Stimulated activated CD8-positive, alpha-beta memory T cell treated with anti-CD3 and anti-CD28 coated beads, Interleukin-7, amount 100 ng/mL, for 48 hours (primary cell): ENCODE results near the gene HAUS8.

ENCODE experiments used
- DNase-seq, 2 donors: peaks; one replicate each; pipeline ENCODE4 v3.0.0-alpha.2; 2020; ENCODE audit warnings: low read depth in 1 of 2; ENCODE audit errors: extremely low read depth in 1 of 2

Gene HAUS8

DNA sequence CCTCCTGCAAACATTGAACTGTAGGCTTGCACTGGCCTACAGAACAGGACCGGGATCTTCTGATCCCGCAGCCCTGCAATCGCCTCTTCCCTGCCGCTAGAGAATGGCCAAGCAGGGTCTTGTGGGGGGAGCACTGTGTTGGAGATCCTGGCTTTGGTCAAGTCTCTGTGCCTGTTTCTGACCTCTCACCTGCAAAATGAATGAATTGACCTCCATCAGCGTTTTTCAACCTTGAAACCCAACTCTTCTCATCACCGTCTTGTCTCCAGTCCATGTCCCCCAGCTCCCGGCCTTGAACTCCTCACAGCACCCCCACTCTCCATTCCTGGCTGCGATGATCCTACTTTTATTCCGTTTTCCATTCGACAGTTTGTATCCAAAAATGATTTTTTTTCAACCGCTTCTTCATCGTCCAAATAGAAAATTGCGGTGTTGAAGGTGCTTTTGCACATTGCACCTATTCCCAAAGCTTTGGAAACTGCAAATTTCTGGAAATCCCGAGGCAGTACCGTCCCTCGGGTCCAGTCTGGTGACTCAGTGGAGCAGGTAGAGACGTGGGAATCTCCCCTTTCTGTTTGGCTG lies 2.3 kb upstream of the HAUS8 start:
- no peak for DNase-seq

DNA sequence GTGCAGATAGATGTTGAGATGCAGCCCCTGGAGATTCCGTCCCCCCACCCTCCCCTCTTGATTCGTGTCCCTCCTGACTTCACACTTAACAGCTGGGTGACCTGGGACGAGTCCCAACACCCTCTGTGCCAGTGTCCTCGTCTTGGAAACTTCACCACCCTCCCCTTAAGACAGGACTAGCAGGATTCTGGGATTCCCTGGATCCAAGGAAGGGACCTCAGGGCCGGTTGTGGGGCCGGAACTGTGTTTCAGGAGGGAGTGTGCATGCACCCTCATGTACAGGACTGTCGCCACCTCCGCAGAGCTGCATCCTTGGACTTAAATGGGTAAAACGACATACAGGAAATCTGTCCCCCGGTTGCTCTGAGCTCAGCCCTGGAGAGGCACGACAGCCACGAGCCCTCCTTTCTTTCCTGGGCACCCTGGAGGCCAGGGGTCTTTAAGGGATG lies 1.3 kb upstream of the HAUS8 start:
- DNase-seq = no peak

DNA sequence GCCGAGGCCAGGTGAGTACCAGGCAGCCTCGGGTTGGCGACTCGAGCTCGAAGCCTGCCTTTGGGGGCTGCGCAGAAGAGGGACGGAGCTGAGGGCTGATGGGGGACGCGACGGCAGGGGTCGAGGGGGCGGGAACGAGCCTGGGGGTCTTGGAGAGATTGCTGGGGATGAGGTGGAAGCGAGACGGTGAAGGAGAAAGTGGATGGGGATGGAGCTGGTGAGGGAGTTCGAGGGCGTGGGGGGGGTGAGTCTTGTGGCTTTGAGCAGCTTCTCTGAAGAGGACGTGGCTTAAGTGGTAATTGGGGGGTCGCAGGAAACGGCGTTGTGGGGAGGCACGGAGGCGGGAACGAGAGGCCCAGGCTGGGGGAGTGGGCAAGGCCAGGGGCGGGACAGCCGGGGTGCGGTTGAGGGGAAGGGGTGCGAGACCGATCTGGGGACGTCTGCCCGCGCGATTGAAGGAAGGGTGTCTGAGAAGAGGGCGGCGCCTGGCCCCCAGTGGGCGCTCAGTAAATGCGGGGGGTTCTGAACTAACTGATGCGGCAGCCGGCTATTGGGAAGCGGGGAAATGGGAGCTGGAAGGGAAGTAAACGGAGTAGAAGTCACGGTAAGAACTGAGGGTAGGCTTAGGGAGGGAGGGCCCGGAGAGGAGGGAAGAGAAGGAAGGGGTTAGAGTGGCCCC lies 751 bp upstream of the HAUS8 start:
- DNase-seq = peak in 1 of 2 donors; percentile 37

DNA sequence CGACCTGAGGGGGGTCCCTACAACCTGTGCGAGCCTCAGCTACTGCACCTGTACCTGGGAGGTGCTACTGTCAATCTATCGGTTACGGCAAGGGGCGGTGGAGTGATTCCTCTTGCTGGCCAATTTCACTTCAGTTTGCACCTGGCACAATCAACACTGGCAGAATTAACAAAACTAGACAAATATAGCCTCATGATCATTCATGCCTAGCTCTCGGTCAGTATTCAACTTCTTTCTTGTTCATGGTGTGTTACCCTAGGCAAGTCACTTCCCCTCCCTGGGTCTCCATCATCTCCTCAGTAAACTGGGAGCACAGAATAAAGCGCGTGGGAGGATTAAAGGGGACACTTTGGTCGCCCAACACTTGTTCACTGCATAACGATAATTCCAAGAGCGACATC lies 618 bp downstream of the HAUS8 start:
- DNase-seq = no peak

DNA sequence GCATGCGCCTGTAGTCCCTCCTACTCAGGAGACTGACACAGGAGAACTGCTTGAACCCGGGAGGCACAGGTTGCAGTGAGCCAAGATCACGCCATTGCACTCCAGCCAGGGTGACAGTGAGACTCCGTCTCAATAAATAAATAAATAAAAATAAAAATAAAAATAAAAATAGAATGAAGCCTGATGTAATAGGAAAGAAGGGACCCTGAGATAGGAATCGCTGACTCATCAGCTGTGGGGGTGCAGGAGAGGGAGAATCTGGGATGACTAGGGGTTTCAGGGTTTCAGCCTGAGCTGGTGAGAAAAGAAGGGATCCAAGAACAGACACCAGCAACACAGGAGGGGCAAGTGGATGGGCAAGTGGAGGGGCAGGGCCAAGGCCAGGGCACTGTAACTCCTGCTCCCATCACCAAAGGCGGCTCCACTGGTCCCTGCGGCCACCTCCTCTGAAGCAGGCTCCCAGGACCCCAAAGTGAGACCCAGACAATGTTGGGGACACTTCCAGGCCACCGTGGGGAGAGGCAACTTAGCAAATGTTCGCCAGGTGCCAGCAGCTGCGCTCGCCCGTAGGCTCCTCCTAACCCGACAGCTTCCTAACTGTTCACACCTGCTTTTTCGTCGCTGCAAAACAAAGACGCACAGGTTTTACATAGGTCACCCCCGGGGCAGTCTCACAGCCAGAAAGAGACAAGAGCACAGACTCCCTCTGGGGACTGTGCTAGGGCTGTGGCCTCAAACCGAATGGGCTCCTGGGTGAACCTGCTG lies 1.2 kb downstream of the HAUS8 start:
- DNase-seq = no peak

DNA sequence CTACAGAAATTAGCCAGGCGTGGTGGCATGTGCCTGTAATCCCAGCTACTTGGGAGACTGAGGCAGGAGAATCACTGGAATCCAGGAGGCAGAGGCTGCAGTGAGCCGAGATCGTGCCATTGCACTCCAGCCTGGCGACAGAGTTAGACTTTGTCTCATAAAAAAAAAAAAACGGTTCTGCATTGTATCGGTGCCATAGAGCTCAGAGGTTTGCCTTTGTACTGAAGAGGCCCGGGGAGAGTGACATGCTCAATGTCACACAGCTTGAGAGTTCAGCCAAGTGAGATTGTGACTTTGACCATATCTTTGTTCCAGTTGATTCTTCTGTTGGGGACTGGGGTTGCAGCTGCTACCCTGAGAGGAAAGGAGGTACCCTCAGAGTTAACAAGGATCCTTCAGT lies 4.3 kb downstream of the HAUS8 start:
- no peak for DNase-seq

DNA sequence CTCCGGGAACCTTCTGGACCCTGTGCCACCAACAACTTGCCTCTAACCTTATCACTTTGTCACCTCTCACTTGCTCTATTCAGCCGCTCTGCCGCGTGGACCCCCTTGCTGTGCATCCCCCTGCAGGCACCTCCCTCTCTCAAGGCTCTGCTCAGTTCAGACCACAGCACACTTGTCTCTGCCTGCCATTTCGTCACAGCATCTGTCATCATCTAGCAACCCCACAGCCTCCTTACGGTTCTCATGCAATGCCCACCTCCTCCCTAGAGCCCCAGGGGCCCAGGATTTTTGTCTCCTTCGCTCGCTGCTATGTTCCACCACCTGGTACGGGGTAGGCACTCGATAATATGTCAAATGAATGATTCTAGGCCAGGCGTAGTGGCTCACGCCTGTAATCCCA lies 4.8 kb downstream of the HAUS8 start:
- no peak for DNase-seq

DNA sequence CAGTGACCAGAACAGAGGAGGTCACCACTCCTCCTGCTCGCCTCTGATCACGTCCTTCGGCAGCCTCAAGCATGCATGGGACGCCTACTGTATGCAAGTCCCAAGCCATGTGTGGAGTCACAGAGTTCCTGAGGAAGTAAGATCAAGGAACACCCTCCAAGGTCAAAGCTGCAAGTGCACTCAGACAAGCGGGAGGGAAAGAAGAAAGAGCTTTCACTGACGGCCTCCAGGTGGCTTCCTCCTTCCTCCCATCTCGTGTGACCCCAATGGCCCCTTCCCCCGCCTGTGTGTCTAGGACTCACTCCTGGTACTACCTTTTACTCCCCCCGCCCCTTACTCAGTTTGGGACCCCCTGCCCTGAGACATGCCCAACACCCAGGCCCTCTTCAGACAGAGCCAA lies 6.1 kb downstream of the HAUS8 start:
- no peak for DNase-seq

DNA sequence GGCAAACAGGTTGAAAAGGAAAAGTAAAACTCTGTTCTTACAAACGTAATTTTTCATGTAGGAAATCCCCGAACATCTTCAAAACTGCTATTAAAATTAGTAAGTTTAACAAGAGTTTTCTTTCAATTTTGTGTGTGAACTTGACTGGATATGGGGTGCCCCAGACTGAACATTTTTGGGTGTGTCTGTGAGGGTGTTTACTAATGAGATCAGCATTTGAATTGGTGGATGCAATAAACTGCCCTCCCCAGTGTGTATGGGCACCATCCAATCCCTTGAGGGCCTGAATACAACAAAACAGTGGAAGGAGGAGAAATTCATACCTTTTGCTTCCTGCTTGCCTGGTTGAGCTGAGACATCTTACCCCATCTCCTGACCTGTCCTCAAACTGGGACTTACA lies 11.8 kb downstream of the HAUS8 start:
- no peak for DNase-seq

DNA sequence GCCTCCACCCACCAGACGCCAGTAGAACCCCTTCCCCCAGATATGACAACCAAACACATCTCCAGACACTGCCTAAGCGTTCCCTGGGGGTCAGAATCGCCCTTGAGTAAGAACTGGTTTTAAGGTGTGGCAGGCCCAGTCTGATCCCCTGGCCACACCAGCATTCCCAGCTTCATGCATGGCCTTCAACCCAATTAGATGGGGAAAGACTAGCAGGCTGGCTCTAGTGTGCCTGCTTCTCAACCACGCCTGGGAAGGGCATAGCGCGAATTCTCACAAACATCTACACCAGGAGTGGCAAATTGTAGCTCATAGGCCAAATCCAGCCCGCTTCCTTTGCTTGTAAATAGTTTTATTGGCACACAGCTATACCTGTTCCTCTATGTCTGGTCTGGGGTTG lies 13.6 kb downstream of the HAUS8 start:
- DNase-seq = no peak

DNA sequence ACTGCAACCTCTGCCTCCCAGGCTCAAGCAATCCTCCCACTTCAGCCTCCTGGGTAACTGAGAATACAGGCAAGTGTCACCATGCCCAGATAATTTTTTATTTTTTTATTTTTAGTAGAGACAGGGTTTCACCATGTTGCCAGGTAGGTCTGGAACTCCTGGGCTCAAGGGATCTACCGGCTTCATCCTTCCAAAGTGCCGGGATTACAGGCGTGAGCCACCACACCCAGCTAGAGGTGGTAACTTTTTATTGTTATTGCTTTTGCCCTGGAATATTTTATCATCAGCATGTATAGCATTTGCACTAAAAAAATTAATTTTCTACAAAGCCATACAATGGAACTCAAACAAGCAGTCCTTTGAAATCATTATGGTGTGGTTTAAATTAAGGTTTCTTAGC lies 14.0 kb downstream of the HAUS8 start:
- DNase-seq = no peak

DNA sequence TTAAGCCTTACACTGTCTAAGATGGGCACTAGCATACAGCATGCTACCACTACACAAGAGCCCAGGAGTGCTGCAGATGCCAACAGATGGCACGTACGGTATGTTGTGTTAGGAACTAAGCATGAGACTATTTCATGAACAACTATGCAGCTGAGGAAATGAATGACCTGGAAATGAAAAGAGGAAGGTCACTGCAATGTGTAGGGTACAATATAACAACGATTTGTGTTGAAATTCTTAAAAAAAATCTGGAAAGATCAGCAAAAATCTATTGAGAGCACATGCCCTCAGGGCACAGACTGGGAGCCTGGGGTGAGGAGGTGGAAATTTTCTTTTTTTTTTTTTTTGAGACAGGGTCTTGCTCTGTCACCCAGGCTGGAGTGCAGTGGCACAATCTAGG lies 14.4 kb downstream of the HAUS8 start:
- no peak for DNase-seq

DNA sequence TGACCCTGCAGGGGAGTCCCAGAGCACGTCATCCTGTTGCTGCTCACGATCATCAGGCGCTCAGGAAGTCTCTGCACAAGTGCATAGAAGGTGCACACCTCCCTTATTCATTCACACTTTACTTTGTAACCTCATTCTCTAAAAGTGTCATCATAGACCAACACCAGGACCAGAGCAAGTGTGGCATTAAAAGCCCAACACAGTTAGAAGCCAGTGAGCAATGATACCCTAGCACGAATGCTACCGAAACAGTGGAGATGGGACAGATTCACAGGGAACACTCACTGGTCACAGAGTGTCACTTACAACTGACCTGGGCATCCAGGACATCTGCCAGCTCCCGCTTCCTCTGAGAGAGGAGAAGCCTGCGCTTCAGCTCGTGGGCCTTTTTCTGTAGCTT lies 17.0 kb downstream of the HAUS8 start:
- no peak for DNase-seq

DNA sequence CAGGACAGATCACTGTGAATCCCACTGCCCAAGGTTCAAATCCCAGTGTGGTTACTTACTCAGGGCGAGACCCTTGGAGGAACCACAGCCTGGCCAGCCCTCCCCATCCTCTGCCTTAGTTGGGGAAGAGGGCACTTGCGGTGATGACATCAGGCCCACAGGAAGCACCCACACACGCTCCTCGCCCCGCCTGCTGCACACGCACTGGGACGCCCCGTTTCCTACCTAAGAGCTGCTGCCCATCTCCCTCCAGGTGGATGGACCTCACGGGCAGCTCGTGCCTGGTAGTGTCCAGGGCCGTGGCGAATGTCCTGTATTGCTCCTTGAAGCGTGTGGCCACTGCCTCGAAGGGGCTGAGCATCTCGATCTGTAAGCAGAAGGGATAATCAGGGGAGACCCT lies 19.6 kb downstream of the HAUS8 start:
- DNase-seq = no peak

DNA sequence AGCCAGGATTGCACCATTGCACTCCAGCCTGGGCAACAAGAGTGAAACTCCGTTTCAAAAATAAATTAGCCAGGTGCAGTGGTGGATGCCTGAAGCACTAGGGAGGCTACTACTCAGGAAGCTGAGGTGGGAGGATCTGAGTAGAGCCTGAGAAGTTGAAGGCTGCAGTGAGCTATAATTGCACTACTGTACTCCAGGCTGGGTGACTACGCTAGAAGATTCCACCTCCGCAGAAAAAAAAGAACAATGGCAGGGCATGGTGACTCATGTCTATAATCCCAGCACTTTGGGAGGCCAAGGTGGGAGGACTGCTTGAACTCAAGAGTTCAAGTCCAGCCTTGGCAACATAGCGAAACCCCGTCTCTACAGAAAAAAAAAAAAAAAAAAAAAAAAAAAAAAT lies 20.5 kb downstream of the HAUS8 start:
- DNase-seq = no peak

DNA sequence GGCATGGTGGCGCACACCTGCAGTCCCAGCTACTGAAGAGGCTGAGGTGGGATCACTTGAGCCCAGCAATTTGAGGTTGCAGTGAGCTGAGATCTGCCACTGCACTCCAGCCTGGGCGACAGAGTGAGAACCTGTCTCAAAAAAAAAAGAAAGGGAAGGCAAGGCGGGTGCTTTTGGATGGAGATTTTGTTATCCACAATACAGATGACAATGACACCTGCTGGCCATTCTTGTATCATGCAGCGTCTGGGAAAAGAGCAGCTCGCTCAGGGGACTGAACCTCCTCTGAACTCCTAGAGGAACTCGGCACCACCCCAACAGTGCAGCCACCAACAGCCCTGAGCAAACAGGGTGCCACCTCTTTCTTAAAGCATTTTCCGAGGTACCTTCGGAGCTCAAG lies 22.8 kb downstream of the HAUS8 start:
- DNase-seq = no peak

DNA sequence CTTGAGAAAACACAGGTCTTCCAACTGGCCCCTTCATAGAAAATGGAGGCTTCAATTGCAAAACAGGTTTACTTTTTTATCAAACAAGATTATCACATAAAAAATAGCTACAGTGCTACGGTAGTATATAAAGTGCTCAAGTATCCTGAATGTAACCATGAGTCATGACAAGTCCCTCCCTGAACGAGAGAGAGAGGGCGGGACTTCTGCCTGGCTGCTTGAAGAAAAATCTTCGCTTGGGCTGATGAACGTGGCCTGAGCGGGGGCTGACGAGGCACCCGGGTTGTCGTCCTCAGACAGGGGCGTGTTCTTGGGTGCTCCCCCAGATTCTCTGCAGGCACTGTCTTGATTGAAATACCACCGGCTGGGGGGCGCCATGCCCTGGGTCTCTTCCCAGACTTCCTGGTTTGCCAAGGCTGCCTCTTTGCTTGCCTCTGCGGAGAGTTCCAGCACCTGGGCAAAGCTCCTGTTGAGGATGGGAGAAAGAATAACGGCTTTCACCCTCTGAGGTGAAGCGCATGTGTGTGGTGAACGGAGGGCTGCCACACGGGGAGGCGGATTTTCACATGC lies 25.5 kb downstream of the HAUS8 start:
- no peak for DNase-seq

DNA sequence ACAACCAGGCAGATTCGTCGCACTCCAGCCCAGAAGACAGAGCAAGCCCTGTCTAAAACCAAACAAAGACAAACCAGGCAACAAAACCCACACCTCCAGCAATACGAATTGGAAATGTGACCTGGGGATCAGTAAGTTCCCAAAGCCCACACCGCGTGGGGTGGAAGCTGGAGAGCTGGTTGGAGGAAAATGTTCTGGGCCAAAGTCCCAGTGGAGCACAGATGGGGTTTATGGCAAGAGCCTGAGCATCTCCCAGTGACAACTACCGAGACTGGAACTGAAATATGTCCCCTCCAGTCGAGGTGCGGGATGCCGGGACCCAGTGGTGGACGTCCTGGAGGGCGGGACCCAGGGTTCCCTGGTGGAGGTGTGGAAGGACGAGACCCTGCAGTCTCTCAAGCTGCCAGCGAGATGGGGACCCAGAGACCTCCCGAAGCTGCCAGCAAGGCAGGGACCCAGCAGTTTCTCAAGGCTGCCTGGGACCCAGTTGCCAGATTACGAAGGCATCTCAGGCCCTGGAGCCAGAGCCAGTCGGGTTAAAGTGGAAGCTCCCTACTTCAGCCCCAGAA lies 26.3 kb downstream of the HAUS8 start:
- no peak for DNase-seq

DNA sequence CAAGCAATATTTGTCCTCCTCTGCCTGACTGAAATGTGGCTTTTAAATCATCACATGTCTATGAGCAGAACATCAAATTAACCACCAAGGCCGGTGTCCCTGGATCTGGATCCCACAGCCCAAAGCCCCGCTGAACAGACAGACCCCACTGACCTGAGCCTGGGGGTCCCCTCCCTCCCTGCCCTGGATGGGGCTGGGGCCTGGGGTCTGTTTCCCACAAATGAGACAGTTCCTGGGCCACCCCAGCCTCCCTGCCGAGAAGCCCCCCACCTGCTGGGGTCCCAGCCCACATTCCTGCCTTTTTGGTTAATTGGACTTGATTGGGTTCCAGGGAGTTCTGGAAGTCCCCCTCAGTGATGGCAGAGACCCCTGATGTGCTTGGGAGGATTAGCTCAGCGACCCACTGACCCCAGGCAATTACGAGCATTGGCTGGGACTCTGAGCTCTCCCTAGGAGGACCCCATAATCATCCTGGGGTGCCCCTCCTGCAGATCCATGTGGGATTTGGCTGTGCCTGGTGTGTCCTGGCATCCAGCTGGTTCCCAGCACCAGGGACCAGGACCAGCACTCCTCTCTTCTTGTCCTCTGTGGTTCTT lies 29.2 kb downstream of the HAUS8 start:
- DNase-seq = no peak

DNA sequence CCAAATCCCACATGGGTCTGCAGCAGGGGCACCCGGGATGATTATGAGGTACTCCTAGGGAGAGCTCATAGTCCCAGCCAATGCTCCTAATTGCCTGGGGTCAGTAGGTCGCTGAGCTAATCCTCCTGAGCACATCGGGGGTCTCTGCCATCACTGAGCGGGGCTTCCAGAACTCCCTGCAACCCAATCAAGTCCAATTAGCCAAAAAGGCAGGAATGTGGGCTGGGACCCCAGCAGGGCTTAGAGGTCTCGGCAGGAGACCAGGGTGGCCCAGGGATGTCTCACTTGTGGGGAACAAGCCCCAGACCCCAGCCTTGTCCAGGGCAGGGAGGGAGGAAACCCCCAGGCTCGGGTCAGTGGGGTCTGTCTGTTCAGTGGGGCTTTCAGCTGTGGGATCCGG lies 31.5 kb downstream of the HAUS8 start:
- no peak for DNase-seq

DNA sequence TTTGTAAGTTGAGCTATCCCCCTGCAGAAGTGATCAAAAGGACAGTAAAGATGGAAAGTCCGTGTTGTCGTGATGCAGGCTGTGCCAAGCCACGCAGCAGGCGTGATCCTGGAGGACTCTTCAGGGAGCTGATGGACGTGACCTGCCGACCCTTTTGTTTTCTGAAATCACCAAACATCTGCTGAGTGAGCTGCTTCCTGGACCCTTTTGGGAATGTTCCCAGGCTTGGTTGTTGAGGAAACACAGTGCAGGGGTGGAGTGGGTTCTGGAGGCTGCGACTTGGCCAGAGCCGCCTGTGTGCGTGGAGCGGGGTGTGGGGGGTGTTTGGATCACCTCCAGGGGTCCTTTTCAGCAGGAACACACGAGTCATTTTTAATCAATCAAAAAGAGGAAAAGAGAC lies 33.3 kb downstream of the HAUS8 start:
- DNase-seq = no peak
